ENCODE data around the gene SPACA7.

The SPACA7 gene

GRCh38 chr13:112474869-112475268 is 98.7 kb downstream of the SPACA7 start:
- CTCF ChIA-PET, result interaction anchor here (0.8 kb wide), 1 partner anchor 32 kb away, joined by 3 read pairs; no protein-coding TSS in a partner anchor
- POLR2A ChIA-PET, result no interaction called here
- no peak for DNase-seq (ENCODE audit: extremely low spot score)
- TF ChIP-seq LEF1 (IDR thresholded peaks at IDR 0.05; ENCODE audit: borderline replicate concordance) (no peak), SP1 (IDR thresholded peaks at IDR 0.05) (no peak), NFRKB (IDR thresholded peaks at IDR 0.05) (no peak), ARNT (IDR thresholded peaks at IDR 0.05) (no peak), L3MBTL2 (conservative IDR thresholded peaks at IDR 0.05) (no peak), TARDBP (IDR thresholded peaks at IDR 0.05) (no peak), FOXK2 (IDR thresholded peaks at IDR 0.05) (no peak), BHLHE40 (IDR thresholded peaks at IDR 0.05; ENCODE audit: borderline replicate concordance) (no peak), CTBP1 (IDR thresholded peaks at IDR 0.05; ENCODE audit: borderline replicate concordance) (no peak), SUZ12 (IDR thresholded peaks at IDR 0.05) (no peak), FOXM1 (IDR thresholded peaks at IDR 0.05; ENCODE audit: borderline replicate concordance) (no peak)

GRCh38 chr13:112475889-112476288 is 99.7 kb downstream of the SPACA7 start:
- ChIA-PET POLR2A (no interaction called here), CTCF (no interaction called here)
- DNase-seq (ENCODE audit: extremely low spot score), result no peak
- no peak for TF ChIP-seq SUZ12 (IDR thresholded peaks at IDR 0.05)
- no peak for TF ChIP-seq BHLHE40 (IDR thresholded peaks at IDR 0.05; ENCODE audit: borderline replicate concordance)
- TF ChIP-seq ELF4 (IDR thresholded peaks at IDR 0.05), result no peak

GRCh38 chr13:112477070-112477619 is 101.0 kb downstream of the SPACA7 start:
- DNase-seq (ENCODE audit: extremely low spot score), result no peak
- TF ChIP-seq NFRKB (IDR thresholded peaks at IDR 0.05) (no peak), L3MBTL2 (conservative IDR thresholded peaks at IDR 0.05) (no peak), CTBP1 (IDR thresholded peaks at IDR 0.05; ENCODE audit: borderline replicate concordance) (no peak), LEF1 (IDR thresholded peaks at IDR 0.05; ENCODE audit: borderline replicate concordance) (no peak)
- POLR2A ChIA-PET, result no interaction called here
- CTCF ChIA-PET, result no interaction called here

- POLR2A ChIA-PET, result no interaction called here
- DNase-seq (ENCODE audit: extremely low spot score), result no peak
- TF ChIP-seq L3MBTL2 (conservative IDR thresholded peaks at IDR 0.05) (no peak), ZNF384 (IDR thresholded peaks at IDR 0.05) (no peak), FOXA1 (IDR thresholded peaks at IDR 0.05) (no peak), ARNT (IDR thresholded peaks at IDR 0.05) (no peak), FOXM1 (IDR thresholded peaks at IDR 0.05; ENCODE audit: borderline replicate concordance) (no peak)
- CTCF ChIA-PET, result no interaction called here
These were observed 103.2 kb downstream of the SPACA7 start for GRCh38 chr13:112479389-112479788.

- ChIA-PET CTCF (no interaction called here), POLR2A (no interaction called here)
- no peak for DNase-seq (ENCODE audit: extremely low spot score)
- TF ChIP-seq CTBP1 (IDR thresholded peaks at IDR 0.05; ENCODE audit: borderline replicate concordance) (no peak), TARDBP (IDR thresholded peaks at IDR 0.05) (no peak), FOXM1 (IDR thresholded peaks at IDR 0.05; ENCODE audit: borderline replicate concordance) (no peak), BHLHE40 (IDR thresholded peaks at IDR 0.05; ENCODE audit: borderline replicate concordance) (no peak), ELF4 (IDR thresholded peaks at IDR 0.05) (no peak), SUZ12 (IDR thresholded peaks at IDR 0.05) (no peak), ARNT (IDR thresholded peaks at IDR 0.05) (no peak), HDGF (IDR thresholded peaks at IDR 0.05; ENCODE audit: borderline replicate concordance) (no peak), ZNF384 (IDR thresholded peaks at IDR 0.05) (no peak), L3MBTL2 (conservative IDR thresholded peaks at IDR 0.05) (no peak), SP1 (IDR thresholded peaks at IDR 0.05) (no peak), FOXA1 (IDR thresholded peaks at IDR 0.05) (no peak), LEF1 (IDR thresholded peaks at IDR 0.05; ENCODE audit: borderline replicate concordance) (no peak), FOXK2 (IDR thresholded peaks at IDR 0.05) (no peak), PKNOX1 (IDR thresholded peaks at IDR 0.05) (no peak), NFRKB (IDR thresholded peaks at IDR 0.05) (no peak)
These were observed 105.3 kb downstream of the SPACA7 start for GRCh38 chr13:112481458-112481857.

- no peak for DNase-seq (ENCODE audit: extremely low spot score)
- TF ChIP-seq SUZ12 (IDR thresholded peaks at IDR 0.05), result no peak
- no peak for TF ChIP-seq FOXA1 (IDR thresholded peaks at IDR 0.05)
- no peak for TF ChIP-seq ZNF384 (IDR thresholded peaks at IDR 0.05)
- no peak for TF ChIP-seq TARDBP (IDR thresholded peaks at IDR 0.05)
- TF ChIP-seq LEF1 (IDR thresholded peaks at IDR 0.05; ENCODE audit: borderline replicate concordance), result no peak
- no peak for TF ChIP-seq PKNOX1 (IDR thresholded peaks at IDR 0.05)
- no peak for TF ChIP-seq BHLHE40 (IDR thresholded peaks at IDR 0.05; ENCODE audit: borderline replicate concordance)
- no peak for TF ChIP-seq NFRKB (IDR thresholded peaks at IDR 0.05)
- TF ChIP-seq SP1 (IDR thresholded peaks at IDR 0.05), result no peak
- TF ChIP-seq ELF4 (IDR thresholded peaks at IDR 0.05), result no peak
- no peak for TF ChIP-seq FOXM1 (IDR thresholded peaks at IDR 0.05; ENCODE audit: borderline replicate concordance)
- TF ChIP-seq L3MBTL2 (conservative IDR thresholded peaks at IDR 0.05), result no peak
- ChIA-PET CTCF (no interaction called here), POLR2A (no interaction called here)
These were observed 107.1 kb downstream of the SPACA7 start for GRCh38 chr13:112483299-112483698.

All from HEK293T (cell line).